OCI-M2 (cell line): ENCODE results near the gene PPP1R1A.
A peak's percentile ranks its signal among the peaks of the same experiment; 100 is the strongest.

Source experiments
- DNase-seq: peaks from one replicate; lab custom pipeline; 2025; ENCODE audit not compliant: unreplicated experiment; lab: John Stamatoyannopoulos, UW

Gene PPP1R1A

GRCh38 chr12:54603872-54604271 lies 15.4 kb upstream of the PPP1R1A start:
- DNase-seq, result no peak

- no peak for DNase-seq
These were observed 14.8 kb upstream of the PPP1R1A start for GRCh38 chr12:54603173-54603814.

GRCh38 chr12:54602661-54603060 lies 14.2 kb upstream of the PPP1R1A start:
- DNase-seq, result no peak

GRCh38 chr12:54601841-54602240 lies 13.4 kb upstream of the PPP1R1A start:
- no peak for DNase-seq

GRCh38 chr12:54598970-54599369 lies 10.5 kb upstream of the PPP1R1A start:
- no peak for DNase-seq

GRCh38 chr12:54596526-54596946 lies 8.1 kb upstream of the PPP1R1A start:
- peak; percentile 16 for DNase-seq

- DNase-seq, result no peak
These were observed 7.0 kb upstream of the PPP1R1A start for GRCh38 chr12:54595471-54595870.

GRCh38 chr12:54593725-54594124 lies 5.3 kb upstream of the PPP1R1A start:
- DNase-seq, result no peak

GRCh38 chr12:54593135-54593534 lies 4.7 kb upstream of the PPP1R1A start:
- DNase-seq, result no peak

- DNase-seq, result no peak
These were observed 3.9 kb upstream of the PPP1R1A start for GRCh38 chr12:54592316-54592715.

GRCh38 chr12:54590978-54591591 lies 2.6 kb upstream of the PPP1R1A start:
- DNase-seq, result no peak

- no peak for DNase-seq
These were observed 1.5 kb upstream of the PPP1R1A start for GRCh38 chr12:54589964-54590363.

GRCh38 chr12:54588890-54589267 lies 420 bp upstream of the PPP1R1A start:
- DNase-seq, result no peak

GRCh38 chr12:54587315-54587873 lies 1.1 kb downstream of the PPP1R1A start:
- no peak for DNase-seq

GRCh38 chr12:54586620-54587019 lies 1.8 kb downstream of the PPP1R1A start:
- DNase-seq, result no peak

- DNase-seq, result no peak
These were observed 3.2 kb downstream of the PPP1R1A start for GRCh38 chr12:54585243-54585642.

- DNase-seq, result no peak
These were observed 4.3 kb downstream of the PPP1R1A start for GRCh38 chr12:54584128-54584527.

GRCh38 chr12:54583726-54584125 lies 4.7 kb downstream of the PPP1R1A start:
- no peak for DNase-seq

- DNase-seq, result no peak
These were observed 7.0 kb downstream of the PPP1R1A start for GRCh38 chr12:54581412-54581811.

GRCh38 chr12:54579696-54580333 lies 8.6 kb downstream of the PPP1R1A start:
- DNase-seq, result peak; percentile 10

- DNase-seq, result no peak
These were observed 9.2 kb downstream of the PPP1R1A start for GRCh38 chr12:54579258-54579657.

- DNase-seq, result no peak
These were observed 9.7 kb downstream of the PPP1R1A start for GRCh38 chr12:54578778-54579177.
